GM12875 (cell line): Measurements from ENCODE around the gene C16orf95.
A peak's percentile ranks its signal among the peaks of the same experiment; 100 is the strongest.
"Not testable (repeated sequence)": the region's sequence is repeated elsewhere in the genome, so short reads cannot be mapped to it uniquely, and the experiment has no call there.

Experiments
- H3K4me3 ChIP-seq: one replicate; pipeline ENCODE4 v1.5.1; 2011; ENCODE audit warnings: low read depth, low read length, control low read depth
- CTCF ChIP-seq: IDR thresholded peaks from 2 replicates; pipeline ENCODE4 v1.5.1; 2011; ENCODE audit warnings: low read depth, mild to moderate bottlenecking, control low read depth, inconsistent platforms, low read length, moderate library complexity, borderline replicate concordance; ENCODE audit not compliant: insufficient read depth

C16orf95 gene

GRCh38 chr16:87316923-87317749 lies at the start of gene C16orf95:
TSS of gene C16orf95 (minus strand) at chr16:87317392. CDS start at chr16:87317242, 150 bp downstream.
- peak; percentile 75 for TF ChIP-seq CTCF
- H3K4me3 ChIP-seq = peak within 1 kb of the TSS; percentile 76

- no peak for TF ChIP-seq CTCF
- no peak overlapping the region for H3K4me3 ChIP-seq
These were observed 49.7 kb upstream of the C16orf95 start for GRCh38 chr16:87366930-87367329.

- no peak overlapping the region for H3K4me3 ChIP-seq
- TF ChIP-seq CTCF = no peak
These were observed 49.1 kb upstream of the C16orf95 start for GRCh38 chr16:87366288-87366687.

GRCh38 chr16:87365021-87365713 lies 48.0 kb upstream of the C16orf95 start:
- H3K4me3 ChIP-seq = no peak overlapping the region

GRCh38 chr16:87363771-87364455 lies 46.7 kb upstream of the C16orf95 start:
- H3K4me3 ChIP-seq = no peak overlapping the region
- no peak for TF ChIP-seq CTCF

More at GRCh38 chr16:87365021-87365713, 48.0 kb upstream of the C16orf95 start:
- no peak for TF ChIP-seq CTCF

GRCh38 chr16:87362828-87363559 lies 45.8 kb upstream of the C16orf95 start:
- H3K4me3 ChIP-seq = not testable (repeated sequence)
